DND-41 (cell line): Measurements from ENCODE around the gene LAMTOR4.

Experiments used
- ATAC-seq: fragments of 200-7000 bp; cut with Tn5 transposase; 3 replicates; pipeline ENCODE4 v1.9.1; 2021; ENCODE audit warnings: low read depth; ENCODE audit not compliant: insufficient read depth
- DNase-seq: peaks from one replicate; pipeline ENCODE4 v3.0.0-alpha.2; 2020
- H2AFZ ChIP-seq: 2 replicates; pipeline ENCODE4 v1.6.0; 2012; ENCODE audit warnings: low read depth, low read length
- H3K27ac ChIP-seq: 2 replicates; pipeline ENCODE4 v1.5.1; 2012; ENCODE audit warnings: low read length, inconsistent platforms
- H3K27me3 ChIP-seq: fragments of 200-600 bp; sonication (generic); 2 replicates; pipeline ENCODE4 v1.6.0; 2012; ENCODE audit warnings: low read length, mild to moderate bottlenecking, inconsistent platforms; ENCODE audit not compliant: insufficient read depth, poor library complexity
- H3K36me3 ChIP-seq: 2 replicates; pipeline ENCODE4 v1.5.1; 2012; ENCODE audit warnings: low read length, inconsistent platforms; ENCODE audit not compliant: insufficient read depth
- H3K4me1 ChIP-seq: 2 replicates; pipeline ENCODE4 v1.5.1; 2012; ENCODE audit warnings: mild to moderate bottlenecking, low read length; ENCODE audit not compliant: insufficient read depth
- H3K4me2 ChIP-seq: 2 replicates; pipeline ENCODE4 v1.6.0; 2012; ENCODE audit warnings: mild to moderate bottlenecking, moderate library complexity, low read length, inconsistent platforms; ENCODE audit not compliant: insufficient read depth
- H3K4me3 ChIP-seq, 2 experiments: fragments of 200-600 bp in 1 of 2; shearing (Covaris generic) in 1 of 2; 2 replicates each; pipeline ENCODE4 v1.5.1; 2012 to 2016; ENCODE audit warnings: inconsistent platforms in 2 of 2, low read length in 2 of 2, mild to moderate bottlenecking in 2 of 2, low read depth in 1 of 2, moderate library complexity in 1 of 2
- H3K79me2 ChIP-seq: 2 replicates; pipeline ENCODE4 v1.6.0; 2012; ENCODE audit warnings: low read length, inconsistent platforms; ENCODE audit not compliant: insufficient read depth
- H3K9ac ChIP-seq: 2 replicates; pipeline ENCODE4 v1.6.0; 2012; ENCODE audit warnings: low read depth, mild to moderate bottlenecking, inconsistent platforms, low read length, moderate library complexity
- H3K9me3 ChIP-seq: 2 replicates; pipeline ENCODE4 v1.5.1; 2012; ENCODE audit warnings: low read length, moderate library complexity, mild to moderate bottlenecking, inconsistent platforms; ENCODE audit not compliant: insufficient read depth, severe bottlenecking
- H4K20me1 ChIP-seq: 2 replicates; pipeline ENCODE4 v1.6.0; 2012; ENCODE audit warnings: low read length; ENCODE audit not compliant: insufficient read depth
- CTCF ChIP-seq: IDR thresholded peaks from 2 replicates; pipeline ENCODE4 v1.5.1; 2012; ENCODE audit warnings: borderline replicate concordance, low read length, moderate library complexity, mild to moderate bottlenecking; ENCODE audit not compliant: poor library complexity, severe bottlenecking; ENCODE audit errors: extremely low read depth
- EZH2 ChIP-seq: IDR thresholded peaks from 3 replicates; pipeline ENCODE4 v1.6.1; 2012; ENCODE audit warnings: borderline replicate concordance, low read depth, mild to moderate bottlenecking, moderate library complexity, low read length, inconsistent platforms; ENCODE audit not compliant: severe bottlenecking

The LAMTOR4 gene

GRCh38 chr7:100101016-100101862, 47.5 kb upstream of the LAMTOR4 start, which contains the start of the genes AP4M1 and MCM7:
Gene AP4M1 (plus strand): TSS chr7:100101643. CDS start chr7:100101715, 72 bp downstream.
Gene MCM7 (minus strand): TSS chr7:100101397. CDS start chr7:100101294, 103 bp downstream.
- H3K4me3 ChIP-seq = peak within 1 kb of the TSS; percentile 64 to 76
- ATAC-seq (peak; percentile 86), DNase-seq (peak; percentile 99)
- peak within 1 kb of the TSS; percentile 93 for H3K27ac ChIP-seq
- H3K9ac ChIP-seq = peak within 1 kb of the TSS; percentile 93
- H4K20me1 ChIP-seq = peaks cover 39% of the 10 kb centered on the region
- H3K4me1 ChIP-seq = peaks cover 46% of the 10 kb centered on the region
- H3K27me3 ChIP-seq = no peaks in the 10 kb centered on the region
- no peaks in the 10 kb centered on the region for H3K9me3 ChIP-seq
- TF ChIP-seq CTCF = no peak
- TF ChIP-seq EZH2 = no peak
- peaks cover 63% of the 10 kb centered on the region for H3K79me2 ChIP-seq
- peak within 1 kb of the TSS; percentile 66 for H2AFZ ChIP-seq
- H3K36me3 ChIP-seq = peaks cover 77% of the 10 kb centered on the region
- peak within 1 kb of the TSS; percentile 80 for H3K4me2 ChIP-seq

GRCh38 chr7:100102950-100103840, 45.5 kb upstream of the LAMTOR4 start:
- Histone ChIP-seq H3K4me2 (peak overlapping the region; percentile 80), H2AFZ (no peak overlapping the region), H3K9me3 (no peaks in the 10 kb centered on the region), H3K36me3 (peaks cover 77% of the 10 kb centered on the region), H3K4me1 (peaks cover 35% of the 10 kb centered on the region), H4K20me1 (peaks cover 23% of the 10 kb centered on the region), H3K9ac (peak overlapping the region; percentile 93), H3K4me3 (peak overlapping the region in 1 of 2 experiments; percentile 64; a peak in 2 of 4 replicates), H3K27ac (no peak overlapping the region; the same call in 1 of the 2 replicates), H3K79me2 (peaks cover 48% of the 10 kb centered on the region), H3K27me3 (no peaks in the 10 kb centered on the region)
- ATAC-seq (no peak), DNase-seq (no peak)
- no peak for TF ChIP-seq EZH2

- DNase-seq (no peak), ATAC-seq (no peak)
- H2AFZ ChIP-seq = no peak overlapping the region
- H3K4me3 ChIP-seq = no peak overlapping the region
- H3K27ac ChIP-seq = no peak overlapping the region
- H3K4me1 ChIP-seq = peaks cover 15% of the 10 kb centered on the region
- H3K36me3 ChIP-seq = peaks cover 71% of the 10 kb centered on the region
- H3K9me3 ChIP-seq = no peaks in the 10 kb centered on the region
- peaks cover under 1% of the 10 kb centered on the region; the same call in 1 of the 2 replicates for H4K20me1 ChIP-seq
- no peak overlapping the region for H3K4me2 ChIP-seq
- no peaks in the 10 kb centered on the region for H3K27me3 ChIP-seq
- peaks cover 25% of the 10 kb centered on the region for H3K79me2 ChIP-seq
- TF ChIP-seq CTCF (no peak), EZH2 (no peak)
- no peak overlapping the region for H3K9ac ChIP-seq
Measured at GRCh38 chr7:100105534-100105933, 43.2 kb upstream of the LAMTOR4 start.
